ENCODE data around the gene UBA3.

The UBA3 gene

DNA sequence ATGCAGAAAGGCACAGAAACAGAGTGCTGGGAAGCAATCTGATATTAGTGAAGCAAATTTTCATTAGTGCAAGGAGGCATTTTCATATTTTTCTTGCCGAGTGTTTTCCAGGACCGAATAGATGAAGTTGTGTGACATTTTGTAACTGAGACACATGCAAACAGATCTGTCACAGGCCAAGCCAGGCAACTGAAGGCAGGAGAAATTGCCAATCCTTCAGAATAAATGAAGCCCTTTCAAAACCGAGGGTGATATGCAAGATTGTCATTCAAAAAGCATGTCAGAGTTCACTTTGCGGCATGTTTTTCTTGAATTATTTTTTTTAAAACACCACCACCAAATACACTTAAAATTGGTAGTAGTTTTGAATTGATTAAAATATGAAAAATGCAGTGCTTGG, 36.0 kb upstream of the UBA3 start:
- DNase-seq (ENCODE audit: low read depth, low spot score) = no peak
- in situ Hi-C loops (cut with HindIII; ENCODE audit: low sequenced_read_pairs) = no loop called here
- H3K4me3 ChIP-seq (ENCODE audit: low read depth, low read length) = no peak overlapping the region
- TF ChIP-seq, protein P1, sequence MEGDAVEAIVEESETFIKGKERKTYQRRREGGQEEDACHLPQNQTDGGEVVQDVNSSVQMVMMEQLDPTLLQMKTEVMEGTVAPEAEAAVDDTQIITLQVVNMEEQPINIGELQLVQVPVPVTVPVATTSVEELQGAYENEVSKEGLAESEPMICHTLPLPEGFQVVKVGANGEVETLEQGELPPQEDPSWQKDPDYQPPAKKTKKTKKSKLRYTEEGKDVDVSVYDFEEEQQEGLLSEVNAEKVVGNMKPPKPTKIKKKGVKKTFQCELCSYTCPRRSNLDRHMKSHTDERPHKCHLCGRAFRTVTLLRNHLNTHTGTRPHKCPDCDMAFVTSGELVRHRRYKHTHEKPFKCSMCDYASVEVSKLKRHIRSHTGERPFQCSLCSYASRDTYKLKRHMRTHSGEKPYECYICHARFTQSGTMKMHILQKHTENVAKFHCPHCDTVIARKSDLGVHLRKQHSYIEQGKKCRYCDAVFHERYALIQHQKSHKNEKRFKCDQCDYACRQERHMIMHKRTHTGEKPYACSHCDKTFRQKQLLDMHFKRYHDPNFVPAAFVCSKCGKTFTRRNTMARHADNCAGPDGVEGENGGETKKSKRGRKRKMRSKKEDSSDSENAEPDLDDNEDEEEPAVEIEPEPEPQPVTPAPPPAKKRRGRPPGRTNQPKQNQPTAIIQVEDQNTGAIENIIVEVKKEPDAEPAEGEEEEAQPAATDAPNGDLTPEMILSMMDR (IDR thresholded peaks at IDR 0.05; ENCODE audit: low read depth, low read length) = no peak

DNA sequence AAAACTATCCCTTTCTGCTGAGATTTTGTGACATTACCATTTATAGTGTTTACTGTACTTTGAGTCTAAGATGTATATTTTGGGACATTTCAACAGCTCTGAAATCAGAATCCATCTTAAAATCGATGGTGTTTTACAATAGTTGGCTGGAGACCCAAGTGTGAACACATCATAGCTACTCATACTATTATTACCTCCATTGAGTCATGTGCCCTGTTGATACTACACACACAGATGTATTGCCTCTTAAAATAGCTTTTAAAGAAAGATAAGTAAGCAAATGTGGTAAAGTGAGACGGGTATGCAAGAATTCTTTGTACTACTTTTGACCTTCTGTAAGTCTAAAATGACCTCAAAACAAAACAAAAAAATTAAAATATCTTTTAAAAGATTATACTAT, 35.6 kb upstream of the UBA3 start:
- peak; percentile 48 for DNase-seq (ENCODE audit: low read depth, low spot score)
- in situ Hi-C loops (cut with HindIII; ENCODE audit: low sequenced_read_pairs) = no loop called here

DNA sequence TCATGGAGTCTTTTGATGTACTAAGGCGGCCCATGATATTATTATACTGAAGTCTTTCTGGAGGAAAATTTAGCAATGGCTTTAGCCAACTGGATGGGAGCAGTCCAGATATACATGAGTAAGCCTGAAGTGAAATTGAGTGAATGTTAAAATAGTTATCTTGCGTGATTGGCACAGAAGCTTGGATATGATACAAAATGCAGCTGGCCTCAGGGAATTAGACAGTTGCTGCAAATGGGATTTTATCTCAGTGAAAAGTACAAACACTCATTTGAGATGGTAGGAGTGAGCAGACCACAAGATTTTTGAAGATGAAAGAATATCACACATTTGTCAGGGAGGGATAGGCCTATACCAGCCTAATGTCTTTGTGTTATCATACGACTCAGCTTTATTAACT, 33.4 kb upstream of the UBA3 start:
- in situ Hi-C loops (cut with HindIII; ENCODE audit: low sequenced_read_pairs) = no loop called here
- TF ChIP-seq, protein P1 (IDR thresholded peaks at IDR 0.05; ENCODE audit: low read depth, low read length) = no peak
- no peak for DNase-seq (ENCODE audit: low read depth, low spot score)
- H3K4me3 ChIP-seq (ENCODE audit: low read depth, low read length) = no peak overlapping the region

More for the DNA sequence above, 35.6 kb upstream of the UBA3 start:
- H3K4me3 ChIP-seq (ENCODE audit: low read depth, low read length) = no peak overlapping the region
- TF ChIP-seq, protein P1 (IDR thresholded peaks at IDR 0.05; ENCODE audit: low read depth, low read length) = no peak

DNA sequence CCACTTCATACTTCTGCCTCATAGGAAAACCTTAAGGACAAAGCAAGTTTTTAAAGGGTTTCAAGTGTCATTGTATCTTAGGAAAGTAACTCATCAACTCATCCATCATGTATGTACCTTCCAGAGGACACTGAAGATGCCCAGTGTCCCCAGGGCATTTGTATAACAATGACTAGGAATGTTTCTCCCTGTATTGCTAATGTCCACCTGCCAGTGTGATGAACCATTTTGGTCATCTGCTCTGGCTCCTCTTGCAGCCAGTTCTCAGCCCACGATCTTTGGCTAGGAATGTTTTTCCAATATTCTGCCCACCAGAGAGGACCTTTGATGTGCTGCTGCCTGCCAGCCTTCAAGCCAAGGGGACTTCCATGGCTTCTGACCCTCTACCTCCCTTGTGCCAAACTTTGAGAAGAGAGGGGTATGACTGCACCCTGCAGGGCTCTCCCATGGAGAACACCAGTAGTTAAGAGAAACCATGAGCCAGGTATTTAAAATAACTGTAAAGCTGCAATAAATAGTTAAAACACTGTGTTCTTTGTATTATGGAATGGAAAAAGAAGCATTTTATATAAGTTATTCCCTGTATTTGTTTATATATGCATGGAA, 30.9 kb upstream of the UBA3 start:
- in situ Hi-C loops (cut with HindIII; ENCODE audit: low sequenced_read_pairs) = no loop called here
- TF ChIP-seq, protein P1 (IDR thresholded peaks at IDR 0.05; ENCODE audit: low read depth, low read length) = no peak
- no peak for DNase-seq (ENCODE audit: low read depth, low spot score)
- no peak overlapping the region for H3K4me3 ChIP-seq (ENCODE audit: low read depth, low read length)

DNA sequence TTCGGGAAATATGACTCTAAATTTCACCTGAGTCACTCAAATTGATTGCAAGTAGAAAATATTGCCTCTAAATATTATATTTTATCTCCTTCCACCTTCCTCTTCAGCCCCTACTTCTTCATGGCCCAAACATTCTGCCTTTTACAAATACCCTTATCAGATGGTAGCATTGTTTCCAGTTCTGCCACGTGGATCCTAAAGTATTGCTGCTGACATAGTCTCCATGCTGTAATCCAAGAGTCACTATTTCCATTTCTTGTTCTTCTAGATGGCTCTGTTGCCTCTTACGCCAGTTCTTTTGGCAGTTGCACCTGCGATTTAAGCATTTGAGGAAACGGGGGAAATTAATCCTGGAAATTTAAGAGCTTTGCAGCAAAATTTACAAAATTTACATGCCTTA, 28.6 kb upstream of the UBA3 start:
- H3K4me3 ChIP-seq (ENCODE audit: low read depth, low read length) = no peak overlapping the region
- in situ Hi-C loops (cut with HindIII; ENCODE audit: low sequenced_read_pairs) = no loop called here
- no peak for DNase-seq (ENCODE audit: low read depth, low spot score)
- TF ChIP-seq, protein P1 (IDR thresholded peaks at IDR 0.05; ENCODE audit: low read depth, low read length) = no peak

DNA sequence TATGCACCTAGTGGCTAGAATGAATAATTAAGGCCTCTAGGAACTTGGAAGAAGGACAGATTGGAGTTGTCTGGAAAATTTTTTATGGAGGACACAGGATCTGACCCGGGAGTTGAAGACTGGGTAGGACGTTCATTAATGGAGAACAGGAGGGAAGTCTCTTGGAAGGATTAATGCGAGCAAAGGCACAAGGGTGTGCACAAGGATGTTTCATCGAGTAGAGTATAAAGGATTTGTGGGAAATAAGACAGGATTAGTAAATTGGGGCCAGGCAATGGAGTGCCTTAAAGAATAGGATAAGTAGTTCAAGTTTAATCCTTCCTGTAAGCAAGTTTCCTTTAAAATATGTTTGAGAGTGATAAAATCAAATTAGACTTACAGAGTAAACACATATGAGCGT, 27.7 kb upstream of the UBA3 start:
- no peak for DNase-seq (ENCODE audit: low read depth, low spot score)
- in situ Hi-C loops (cut with HindIII; ENCODE audit: low sequenced_read_pairs) = no loop called here
- TF ChIP-seq, protein P1 (IDR thresholded peaks at IDR 0.05; ENCODE audit: low read depth, low read length) = no peak
- no peak overlapping the region for H3K4me3 ChIP-seq (ENCODE audit: low read depth, low read length)

DNA sequence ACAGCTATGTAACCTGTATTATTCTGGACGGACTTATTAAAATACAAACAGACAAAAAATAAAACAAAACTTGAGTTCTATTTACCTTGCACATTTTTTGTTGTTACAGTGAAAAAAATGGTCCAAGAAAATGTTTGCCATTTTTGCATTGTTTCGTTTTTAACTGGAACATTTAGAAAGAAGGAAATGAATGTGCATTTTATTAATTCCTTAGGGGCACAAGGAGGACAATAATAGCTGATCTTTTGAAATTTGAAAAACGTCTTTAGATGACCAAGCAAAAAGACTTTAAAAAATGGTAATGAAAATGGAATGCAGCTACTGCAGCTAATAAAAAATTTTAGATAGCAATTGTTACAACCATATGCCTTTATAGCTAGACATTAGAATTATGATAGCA, 25.2 kb upstream of the UBA3 start:
- H3K4me3 ChIP-seq (ENCODE audit: low read depth, low read length) = no peak overlapping the region
- no peak for DNase-seq (ENCODE audit: low read depth, low spot score)
- TF ChIP-seq, protein P1 (IDR thresholded peaks at IDR 0.05; ENCODE audit: low read depth, low read length) = no peak
- in situ Hi-C loops (cut with HindIII; ENCODE audit: low sequenced_read_pairs) = no loop called here

All from astrocyte of the spinal cord (primary cell).